Mammary epithelial cell (primary cell): ENCODE results near the gene CCNB1.

ENCODE experiments used
- CTCF ChIP-seq, 2 donors: IDR thresholded peaks in 1 of 2; conservative IDR thresholded peaks in 1 of 2; 2 replicates each; pipeline ENCODE4 v1.5.1; 2011 to 2012; ENCODE audit warnings: inconsistent platforms in 2 of 2, low read length in 2 of 2, mild to moderate bottlenecking in 2 of 2, control low read depth in 1 of 2, low read depth in 1 of 2; ENCODE audit not compliant: insufficient read depth in 1 of 2; ENCODE audit errors: extremely low read depth in 1 of 2
- EZH2 ChIP-seq: IDR thresholded peaks from 2 replicates; pipeline ENCODE4 v1.6.1; 2012; ENCODE audit warnings: low read length, inconsistent platforms, borderline replicate concordance

GRCh38 chr5:69225860-69226259 lies 58.9 kb downstream of the CCNB1 start:
- TF ChIP-seq CTCF (conservative IDR thresholded peaks at IDR 0.05 in 1 of 2, IDR thresholded peaks at IDR 0.05 in 1 of 2; ENCODE audit: extremely low read depth in 1 of 2, insufficient read depth in 1 of 2, low read depth in 1 of 2, low read length in 2 of 2) = no peak
- no peak for TF ChIP-seq EZH2
